H1 (cell line): ENCODE measurements around the gene EBPL. TPM values are rescaled to one million over a fixed set of nuclear protein-coding genes. Genes with fewer than 3 reads are reported as not detected.

Experiments used
- CTCF ChIA-PET: fragments of 300-600 bp; sonication (Branson Sonifier 250); formaldehyde crosslinking; loops from one replicate; lab custom pipeline; 2021; ENCODE audit not compliant: partially characterized antibody; lab: Charles Lee
- POLR2A ChIA-PET: fragments of 300-600 bp; sonication (Branson Sonifier 250); formaldehyde crosslinking; loops from one replicate; lab custom pipeline; 2021; ENCODE audit warnings: inconsistent platforms; ENCODE audit not compliant: partially characterized antibody; lab: Charles Lee
- DNase-seq, 2 experiments: peaks; one replicate each; pipeline versions ENCODE4 v3.0.0 to v3.0.0-alpha.2; 2010 to 2022; ENCODE audit warnings: low spot score in 2 of 2, low read depth in 1 of 2, mixed read lengths in 1 of 2
- FAIRE-seq: peaks from 2 replicates; lab custom pipeline; 2011; peaks lifted over from hg19 to GRCh38; lab: Jason Lieb, UNC
- H2AFZ ChIP-seq: 2 replicates; pipeline ENCODE4 v1.8.1; 2012; ENCODE audit warnings: low read length, inconsistent platforms
- H2AK5ac ChIP-seq: 2 replicates; pipeline ENCODE4 v1.6.1; 2013; ENCODE audit warnings: low read depth, low read length
- H2BK120ac ChIP-seq: replicated peaks from 2 replicates; pipeline ENCODE3; 2013; ENCODE audit warnings: low read depth, low read length, inconsistent platforms
- H2BK12ac ChIP-seq: 2 replicates; pipeline ENCODE4 v1.6.1; 2013; ENCODE audit warnings: low read depth, low read length
- H2BK15ac ChIP-seq: 2 replicates; pipeline ENCODE4 v1.6.1; 2013; ENCODE audit warnings: low read length
- H2BK20ac ChIP-seq: 2 replicates; pipeline ENCODE4 v1.6.1; 2013; ENCODE audit warnings: low read length
- H2BK5ac ChIP-seq: 2 replicates; pipeline ENCODE4 v1.6.1; 2013; ENCODE audit warnings: low read depth, low read length
- H3K14ac ChIP-seq: 2 replicates; pipeline ENCODE4 v1.6.1; 2013; ENCODE audit warnings: inconsistent platforms; ENCODE audit not compliant: insufficient read length
- H3K18ac ChIP-seq: 2 replicates; pipeline ENCODE4 v1.6.1; 2013; ENCODE audit warnings: low read length; ENCODE audit errors: extremely low read depth
- H3K23ac ChIP-seq: 2 replicates; pipeline ENCODE4 v1.6.1; 2013; ENCODE audit warnings: inconsistent platforms; ENCODE audit not compliant: insufficient read length
- H3K23me2 ChIP-seq: 2 replicates; pipeline ENCODE4 v1.6.1; 2013; ENCODE audit warnings: low read depth, low read length
- H3K27ac ChIP-seq: 2 replicates; pipeline ENCODE4 v1.6.1; 2011; ENCODE audit warnings: low read depth, low read length, inconsistent platforms
- H3K27me3 ChIP-seq, 4 experiments: replicated peaks in 1 of 4; 1 replicate in 1 of 4; 2 replicates in 3 of 4; pipeline versions ENCODE4 v1.6.1 to v1.8.1; 2011 to 2013; ENCODE audit warnings: low read length in 3 of 4, mild to moderate bottlenecking in 3 of 4, inconsistent platforms in 2 of 4, mixed read lengths in 2 of 4, moderate library complexity in 1 of 4; ENCODE audit not compliant: control insufficient read depth in 3 of 4, insufficient read depth in 3 of 4; ENCODE audit errors: extremely low read depth in 1 of 4
- H3K36me3 ChIP-seq, 4 experiments: 2 replicates each; pipeline versions ENCODE4 v1.6.1 to v1.8.1; 2011 to 2013; ENCODE audit warnings: mild to moderate bottlenecking in 4 of 4, low read length in 3 of 4, moderate library complexity in 2 of 4, control low read depth in 1 of 4, inconsistent platforms in 1 of 4; ENCODE audit not compliant: insufficient read depth in 4 of 4, control insufficient read depth in 2 of 4
- H3K4ac ChIP-seq: replicated peaks from 2 replicates; pipeline ENCODE3; 2013; ENCODE audit warnings: low read length, low read depth, mixed read lengths, inconsistent platforms; ENCODE audit not compliant: insufficient read length
- H3K4me1 ChIP-seq, 4 experiments: replicated peaks in 1 of 4; 1 replicate in 1 of 4; 2 replicates in 3 of 4; pipeline versions ENCODE4 v1.6.1 to v1.8.1; 2011 to 2013; ENCODE audit warnings: low read length in 3 of 4, inconsistent platforms in 2 of 4, mixed read lengths in 1 of 4; ENCODE audit not compliant: insufficient read depth in 4 of 4, control insufficient read depth in 3 of 4
- H3K4me2 ChIP-seq, 2 experiments: 2 replicates each; pipeline versions ENCODE4 v1.6.1 to v1.8.1; 2011 to 2013; ENCODE audit warnings: low read depth in 2 of 2, low read length in 2 of 2, control low read depth in 1 of 2, inconsistent platforms in 1 of 2, mild to moderate bottlenecking in 1 of 2; ENCODE audit not compliant: insufficient read depth in 1 of 2
- H3K4me3 ChIP-seq, 4 experiments: fragments of 200-600, 300-600 bp in 1 of 4; sonication (generic), shearing (Covaris generic), sonication (Bioruptor Twin) in 1 of 4; 2 replicates each; pipeline versions ENCODE4 v1.5.1 to v1.8.1; 2011 to 2016; ENCODE audit warnings: low read length in 4 of 4, low read depth in 3 of 4, control low read depth in 2 of 4, inconsistent platforms in 2 of 4, mild to moderate bottlenecking in 2 of 4, mixed read lengths in 1 of 4, moderate library complexity in 1 of 4; ENCODE audit not compliant: insufficient read depth in 2 of 4; ENCODE audit errors: extremely low read depth in 1 of 4
- H3K56ac ChIP-seq: replicated peaks from 2 replicates; pipeline ENCODE3; 2013; ENCODE audit warnings: low read depth, mild to moderate bottlenecking, mixed read lengths, low read length, inconsistent platforms; ENCODE audit not compliant: insufficient read length
- H3K79me1 ChIP-seq: 2 replicates; pipeline ENCODE4 v1.6.1; 2013; ENCODE audit warnings: low read depth, low read length, control low read depth
- H3K79me2 ChIP-seq, 2 experiments: 2 replicates each; pipeline versions ENCODE4 v1.6.1 to v1.8.1; 2012 to 2013; ENCODE audit warnings: low read length in 2 of 2, mild to moderate bottlenecking in 2 of 2, inconsistent platforms in 1 of 2; ENCODE audit not compliant: insufficient read depth in 2 of 2, control insufficient read depth in 1 of 2
- H3K9ac ChIP-seq, 4 experiments: replicated peaks in 1 of 4; 1 replicate in 1 of 4; 2 replicates in 3 of 4; pipeline versions ENCODE4 v1.6.1 to v1.8.1; 2011 to 2013; ENCODE audit warnings: low read depth in 3 of 4, low read length in 3 of 4, control low read depth in 2 of 4, mild to moderate bottlenecking in 2 of 4, moderate library complexity in 2 of 4, inconsistent platforms in 1 of 4; ENCODE audit errors: extremely low read depth in 1 of 4
- H3K9me3 ChIP-seq, 2 experiments: 2 replicates each; pipeline versions ENCODE4 v1.6.1 to v1.8.1; 2012 to 2013; ENCODE audit warnings: mild to moderate bottlenecking in 2 of 2, moderate library complexity in 2 of 2, control low read depth in 1 of 2, inconsistent platforms in 1 of 2, low read depth in 1 of 2, low read length in 1 of 2, mixed read lengths in 1 of 2; ENCODE audit not compliant: insufficient read depth in 2 of 2
- H4K20me1 ChIP-seq, 2 experiments: replicated peaks in 1 of 2; 2 replicates each; pipeline versions ENCODE3 to v1.8.1; 2011 to 2013; ENCODE audit warnings: inconsistent platforms in 2 of 2, low read length in 2 of 2, mild to moderate bottlenecking in 1 of 2; ENCODE audit not compliant: insufficient read depth in 2 of 2, control insufficient read depth in 1 of 2
- H4K5ac ChIP-seq: 2 replicates; pipeline ENCODE4 v1.6.1; 2013; ENCODE audit warnings: low read length, low read depth, mixed read lengths, inconsistent platforms; ENCODE audit not compliant: insufficient read length
- H4K8ac ChIP-seq: 2 replicates; pipeline ENCODE4 v1.8.0; 2013; ENCODE audit warnings: mild to moderate bottlenecking, moderate library complexity, low read length, inconsistent platforms; ENCODE audit not compliant: insufficient read depth; ENCODE audit errors: extremely low read depth
- H4K91ac ChIP-seq: replicated peaks from 2 replicates; pipeline ENCODE3; 2013; ENCODE audit warnings: low read length, mixed read lengths, inconsistent platforms; ENCODE audit not compliant: insufficient read length
- CHD2 ChIP-seq: IDR thresholded peaks from 2 replicates; pipeline ENCODE4 v1.6.1; 2012; ENCODE audit warnings: low read length, improper control_type of control experiment
- EZH2 ChIP-seq: fragments of 200-600 bp; sonication (generic); IDR thresholded peaks from 2 replicates; pipeline ENCODE4 v1.7.1; 2012; ENCODE audit warnings: low read depth, mild to moderate bottlenecking, moderate library complexity, low read length, inconsistent platforms; ENCODE audit not compliant: severe bottlenecking
- GTF2F1 ChIP-seq: IDR thresholded peaks from 2 replicates; pipeline ENCODE4 v1.6.1; 2012; ENCODE audit warnings: low read depth, low read length, improper control_type of control experiment, borderline replicate concordance
- POLR2A ChIP-seq, 2 experiments: IDR thresholded peaks; 1 replicate in 1 of 2; 2 replicates in 1 of 2; pipeline ENCODE4 v1.6.1; 2011; ENCODE audit warnings: low read depth in 2 of 2, low read length in 2 of 2, mild to moderate bottlenecking in 2 of 2; ENCODE audit errors: control extremely low read depth in 1 of 2
- SP1 ChIP-seq: IDR thresholded peaks from 2 replicates; pipeline ENCODE4 v1.6.1; 2011; ENCODE audit warnings: low read depth, low read length
- SP2 ChIP-seq: IDR thresholded peaks from 2 replicates; pipeline ENCODE4 v1.6.1; 2012; ENCODE audit warnings: mild to moderate bottlenecking, low read length, inconsistent platforms
- TEAD4 ChIP-seq: IDR thresholded peaks from 2 replicates; pipeline ENCODE4 v1.6.1; 2012; ENCODE audit warnings: low read depth, low read length, inconsistent platforms, mixed read lengths
- WGBS, 2 experiments: shearing (Covaris generic) in 1 of 2; methylation state at CpG; one replicate each; pipeline versions ENCODE4 v1.1.6 to v1.1.7; 2013 to 2015; ENCODE audit warnings: low lambda C conversion rate in 2 of 2, mixed read lengths in 2 of 2, inconsistent platforms in 1 of 2, low coverage in 1 of 2, missing lambda C conversion rate in 1 of 2; ENCODE audit not compliant: insufficient replicate concordance in 2 of 2, insufficient coverage in 1 of 2, insufficient read length in 1 of 2; ENCODE audit errors: extremely low coverage in 1 of 2, missing lambda C conversion rate in 1 of 2; 5-methylcytosine and 5-hydroxymethylcytosine counted together
- polyA plus RNA-seq, 7 experiments: library from polyadenylated mRNA; depleted of rRNA in 3 of 7; stranded (reverse) in 5 of 7; unstranded in 2 of 7; fragments of >200 nt in 5 of 7; fragments of 200-250 nt in 2 of 7; gene quantifications; 1 replicate in 5 of 7; 2 replicates in 1 of 7; 4 replicates in 1 of 7; pipeline versions ENCODE4 v1.2.1 to v1.2.3, GENCODE V29; 2011 to 2013; ENCODE audit warnings: missing spikeins in 2 of 7, mixed read lengths in 2 of 7
- total RNA-seq: library from RNA; stranded (reverse); fragmentation: NEBNext Ultra II Directional; extraction: Animal tissue kit (Norgen Biotek cat#: 25700); gene quantifications from 2 replicates; pipeline ENCODE4 v1.2.1, GENCODE V29; 2021
- TF ChIP-seq, protein P1 (sequence below): IDR thresholded peaks from 2 replicates; pipeline ENCODE4 v1.6.1; 2012; ENCODE audit warnings: inconsistent platforms

Gene EBPL
- total and polyA plus RNA-seq, 2 of the 8 experiments (the other 6 are each of a cell fraction or from before 2014, with no cell fraction given), result 130 to 204 TPM

- TF ChIP-seq SP2, result peak; percentile 60; the same call in 1 of the 2 replicates
- no peak for TF ChIP-seq EZH2
- TF ChIP-seq CHD2, result peak; percentile 67
- no peak for TF ChIP-seq GTF2F1
- TF ChIP-seq POLR2A (IDR thresholded peaks at IDR 0.05; ENCODE audit: control extremely low read depth in 1 of 2, low read depth in 2 of 2, low read length in 2 of 2), result peak in 1 of 2 experiments; percentile 58; a peak in 1 of 3 replicates
- TF ChIP-seq TEAD4, result 0 out of 2 replicates have a peak, but pooled peaks have one; percentile 13
- TF ChIP-seq, protein P1, sequence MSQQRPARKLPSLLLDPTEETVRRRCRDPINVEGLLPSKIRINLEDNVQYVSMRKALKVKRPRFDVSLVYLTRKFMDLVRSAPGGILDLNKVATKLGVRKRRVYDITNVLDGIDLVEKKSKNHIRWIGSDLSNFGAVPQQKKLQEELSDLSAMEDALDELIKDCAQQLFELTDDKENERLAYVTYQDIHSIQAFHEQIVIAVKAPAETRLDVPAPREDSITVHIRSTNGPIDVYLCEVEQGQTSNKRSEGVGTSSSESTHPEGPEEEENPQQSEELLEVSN, result peak; percentile 48; the same call in 1 of the 2 replicates
- TF ChIP-seq SP1, result peak; percentile 90
- TF ChIP-seq, all 59 proteins: peak for 6
- FAIRE-seq (peak; percentile 99), DNase-seq (peak; percentile 33 to 58)
- Histone ChIP-seq H2BK5ac (peak overlapping the region; percentile 57; the same call in 1 of the 2 replicates), H2BK120ac (no peak overlapping the region), H2AK5ac (no peak overlapping the region; the same call in 1 of the 2 replicates), H4K91ac (peak overlapping the region; percentile 75), H3K79me1 (no peaks in the 10 kb centered on the region), H3K9ac (peak overlapping the region in 1 of 4 experiments; percentile 28; a peak in 3 of 7 replicates), H3K9me3 (no peaks in the 10 kb centered on the region), H3K4me1 (peaks cover 8 to 14% (median 9%) of the 10 kb centered on the region in 4 experiments), H3K18ac (peak overlapping the region; percentile 33), H2BK12ac (peak overlapping the region; percentile 32; the same call in 1 of the 2 replicates), H3K14ac (no peak overlapping the region), H2BK15ac (peak overlapping the region; percentile 90), H3K4me3 (peak overlapping the region; percentile 4 to 54 (median 16); a peak in 7 of 8 replicates), H3K27ac (peak overlapping the region; percentile 51), H3K4ac (peak overlapping the region; percentile 3), H3K27me3 (no peaks in the 10 kb centered on the region), H3K79me2 (no peaks in the 10 kb centered on the region), H4K8ac (no peak overlapping the region), H3K36me3 (no peaks in the 10 kb centered on the region), H2BK20ac (peak overlapping the region; percentile 84; the same call in 1 of the 2 replicates), H4K20me1 (no peaks in the 10 kb centered on the region), H2AFZ (peak overlapping the region; percentile 42; the same call in 1 of the 2 replicates), H3K23ac (no peak overlapping the region), H3K56ac (no peak overlapping the region), H3K4me2 (peak overlapping the region; percentile 61 to 64), H4K5ac (peak overlapping the region; percentile 2), H3K23me2 (no peaks in the 10 kb centered on the region)
- ChIA-PET CTCF (interaction anchor here (0.6 to 1.0 kb wide), 2 partner anchors 12 to 18 kb away, joined by 3 to 4 read pairs; no protein-coding TSS in a partner anchor), POLR2A (interaction anchor here (0.6 to 1.5 kb wide), 4 partner anchors 10 to 936 kb away, joined by 3 to 5 read pairs (median 3); partner anchors contain the start of genes CAB39L and SETDB2)
- 46% methylated on average over 10 of the region's 10 CpGs; no CpG with 5 or more reads in 1 of the 2 experiments for WGBS, 2 experiments
Measured at GRCh38 chr13:49635599-49636433, 55.5 kb downstream of the EBPL start.
